Lower leg skin (tissue), 3 donors: Measurements from ENCODE around the gene LINS1.

ENCODE experiments used
- POLR2A ChIP-seq, 2 donors: fragments of 450-650 bp; IDR thresholded peaks; one replicate each; pipeline ENCODE4 v1.6.1; 2016 to 2017; ENCODE audit warnings: antibody characterized with exemption in 2 of 2, mild to moderate bottlenecking in 1 of 2, moderate library complexity in 1 of 2
- TF ChIP-seq, protein P1 (sequence below), 3 donors: fragments of 450-650 bp; IDR thresholded peaks; one replicate each; pipeline ENCODE4 v1.5.1; 2016; ENCODE audit warnings: antibody characterized with exemption in 3 of 3, mild to moderate bottlenecking in 3 of 3, moderate library complexity in 2 of 3

- TF ChIP-seq, protein P1, sequence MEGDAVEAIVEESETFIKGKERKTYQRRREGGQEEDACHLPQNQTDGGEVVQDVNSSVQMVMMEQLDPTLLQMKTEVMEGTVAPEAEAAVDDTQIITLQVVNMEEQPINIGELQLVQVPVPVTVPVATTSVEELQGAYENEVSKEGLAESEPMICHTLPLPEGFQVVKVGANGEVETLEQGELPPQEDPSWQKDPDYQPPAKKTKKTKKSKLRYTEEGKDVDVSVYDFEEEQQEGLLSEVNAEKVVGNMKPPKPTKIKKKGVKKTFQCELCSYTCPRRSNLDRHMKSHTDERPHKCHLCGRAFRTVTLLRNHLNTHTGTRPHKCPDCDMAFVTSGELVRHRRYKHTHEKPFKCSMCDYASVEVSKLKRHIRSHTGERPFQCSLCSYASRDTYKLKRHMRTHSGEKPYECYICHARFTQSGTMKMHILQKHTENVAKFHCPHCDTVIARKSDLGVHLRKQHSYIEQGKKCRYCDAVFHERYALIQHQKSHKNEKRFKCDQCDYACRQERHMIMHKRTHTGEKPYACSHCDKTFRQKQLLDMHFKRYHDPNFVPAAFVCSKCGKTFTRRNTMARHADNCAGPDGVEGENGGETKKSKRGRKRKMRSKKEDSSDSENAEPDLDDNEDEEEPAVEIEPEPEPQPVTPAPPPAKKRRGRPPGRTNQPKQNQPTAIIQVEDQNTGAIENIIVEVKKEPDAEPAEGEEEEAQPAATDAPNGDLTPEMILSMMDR (IDR thresholded peaks at IDR 0.05), result no peak
- no peak for TF ChIP-seq POLR2A (IDR thresholded peaks at IDR 0.05)
Observed at GRCh38 chr15:100588638-100589242, 13.2 kb downstream of the LINS1 start.
